ENCODE results near the gene TCF4.

Gene TCF4

GRCh38 chr18:55585065-55585919, 2.7 kb downstream of the TCF4 start:
- no peak for DNase-seq

GRCh38 chr18:55584201-55584600, 3.8 kb downstream of the TCF4 start:
- no peak for DNase-seq

DNA sequence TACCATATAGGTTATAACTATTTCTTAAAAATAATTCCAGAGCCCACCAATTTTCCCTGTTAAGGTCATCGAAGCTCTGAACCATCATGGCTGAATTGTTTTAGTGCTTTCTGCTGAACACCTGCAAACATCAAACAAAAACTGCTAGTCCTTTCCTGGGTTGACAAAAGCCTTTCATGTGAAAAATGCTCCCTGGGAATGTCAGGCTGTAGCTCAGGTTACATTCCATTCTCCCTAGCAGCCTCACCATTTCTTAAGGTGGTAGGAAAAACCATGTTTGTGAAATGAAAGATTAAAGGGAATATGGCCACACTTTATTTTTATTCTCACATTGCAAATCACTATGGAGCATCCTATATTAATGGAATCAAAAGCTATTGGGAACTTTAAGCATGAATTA, 5.7 kb downstream of the TCF4 start:
- DNase-seq, result no peak

GRCh38 chr18:55579501-55580270, 8.3 kb downstream of the TCF4 start:
- DNase-seq, result no peak

DNA sequence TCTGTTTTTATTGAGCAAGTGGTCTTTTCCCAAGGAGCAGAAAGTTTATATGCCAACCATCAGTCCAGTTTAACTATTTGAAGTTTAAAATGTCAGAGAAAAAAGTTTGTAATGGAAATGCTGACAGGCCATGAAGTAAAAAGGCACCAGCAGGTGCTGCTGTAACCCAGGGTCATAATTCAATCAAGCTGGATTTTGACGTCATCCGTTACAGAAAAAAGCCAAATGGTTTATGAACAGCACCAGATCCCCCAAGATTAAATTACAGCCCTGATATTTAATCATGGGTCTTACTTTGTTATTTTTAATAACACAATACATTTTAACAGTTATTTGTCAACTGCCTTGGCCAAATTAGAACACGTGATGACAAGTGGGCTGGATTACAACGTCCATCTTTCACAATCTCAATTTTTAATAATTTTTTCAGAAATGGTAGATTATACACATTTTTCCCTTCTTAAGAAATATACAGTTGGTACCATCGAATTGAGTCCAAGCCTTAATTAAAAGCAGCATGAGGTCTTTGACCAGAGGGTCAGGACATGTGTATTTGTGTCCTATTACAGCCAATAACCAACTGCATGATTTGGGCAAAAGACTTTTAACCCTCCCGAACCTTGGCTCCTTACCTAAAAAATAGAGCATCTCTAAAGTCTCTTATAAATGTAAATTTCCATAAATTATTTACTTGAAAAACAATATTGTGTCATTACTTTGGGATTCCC, 10.0 kb downstream of the TCF4 start:
- no peak for DNase-seq

DNA sequence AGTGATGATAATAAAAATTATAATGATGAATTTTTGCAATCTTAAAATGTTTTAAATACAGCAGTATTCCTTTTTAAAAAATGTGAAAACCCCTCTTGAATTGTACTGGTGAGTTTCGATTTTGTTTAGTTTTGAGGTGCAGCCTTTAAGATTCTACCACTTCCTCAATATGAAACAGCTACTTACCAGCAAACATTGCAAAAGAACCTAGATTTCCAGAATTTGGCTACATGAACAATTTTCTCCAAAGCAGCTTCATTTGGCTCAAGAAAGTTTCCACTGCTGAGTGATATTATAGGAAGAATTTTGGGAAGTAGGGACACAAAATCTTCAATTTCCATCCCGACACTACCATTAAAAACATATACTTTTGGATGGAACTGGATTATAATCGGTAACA, 12.0 kb downstream of the TCF4 start:
- DNase-seq, result peak; percentile 21 to 27

DNA sequence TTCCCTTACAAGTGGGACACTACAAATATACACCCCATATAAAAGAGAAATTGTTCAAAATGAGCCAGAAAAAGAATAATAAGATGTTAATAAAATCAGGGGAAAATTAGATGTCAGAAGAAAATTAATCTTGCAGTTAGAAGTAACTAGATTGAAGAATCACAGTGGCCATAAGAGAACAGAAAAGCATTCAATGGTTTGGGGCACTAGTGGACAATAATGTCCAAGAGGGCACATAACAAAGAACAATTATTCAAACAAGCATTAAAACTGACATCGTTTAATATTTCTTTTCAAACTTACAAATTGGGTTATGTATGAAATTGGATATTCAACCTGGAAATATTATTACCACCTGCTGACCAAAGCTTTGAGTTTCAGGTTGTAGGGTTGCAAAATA, 12.9 kb downstream of the TCF4 start:
- no peak for DNase-seq

DNA sequence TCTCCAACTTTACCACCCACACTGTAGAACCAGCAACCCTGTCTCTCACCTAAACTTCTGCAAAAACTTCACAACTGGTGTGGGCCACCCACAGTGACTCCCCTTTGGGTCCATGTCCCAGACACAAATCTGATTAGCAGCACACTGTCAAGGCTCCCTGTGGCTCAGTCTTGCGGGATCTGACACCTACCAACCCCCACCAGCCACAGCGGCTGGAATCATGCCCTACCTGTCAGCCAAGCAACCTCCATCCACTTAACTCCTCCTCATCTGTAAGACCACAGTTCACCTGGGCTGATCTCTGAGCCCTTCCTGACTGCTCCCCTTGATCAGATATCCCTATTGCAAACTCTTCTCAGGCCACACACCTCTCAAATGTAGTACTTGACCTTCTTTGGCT, 14.6 kb downstream of the TCF4 start:
- no peak for DNase-seq

GRCh38 chr18:55570966-55571365, 17.0 kb downstream of the TCF4 start:
- DNase-seq, result no peak

DNA sequence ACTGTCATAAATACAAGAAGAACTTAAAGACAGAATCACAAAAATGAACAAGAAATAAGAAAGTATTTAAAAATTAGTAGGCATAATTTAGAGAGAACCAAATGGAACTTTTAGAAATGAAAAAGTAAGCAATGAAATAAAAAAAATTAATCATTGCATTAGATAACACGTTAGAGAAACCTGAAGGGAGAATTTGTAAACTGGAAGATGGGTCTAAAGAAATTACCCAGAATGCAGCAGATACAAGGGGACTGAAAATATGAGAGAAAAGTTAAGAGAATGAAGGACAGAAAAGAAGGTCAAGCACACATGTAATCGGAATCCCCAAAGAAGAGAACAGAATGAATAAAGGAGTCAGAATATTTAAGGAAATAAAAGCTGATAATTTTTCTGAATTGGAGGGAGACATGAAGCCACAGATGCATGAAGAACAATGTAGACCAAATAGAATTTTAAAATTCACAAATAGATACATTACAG, 21.5 kb downstream of the TCF4 start:
- no peak for DNase-seq

- no peak for DNase-seq
Measured at GRCh38 chr18:55559739-55560138, 28.3 kb downstream of the TCF4 start.

DNA sequence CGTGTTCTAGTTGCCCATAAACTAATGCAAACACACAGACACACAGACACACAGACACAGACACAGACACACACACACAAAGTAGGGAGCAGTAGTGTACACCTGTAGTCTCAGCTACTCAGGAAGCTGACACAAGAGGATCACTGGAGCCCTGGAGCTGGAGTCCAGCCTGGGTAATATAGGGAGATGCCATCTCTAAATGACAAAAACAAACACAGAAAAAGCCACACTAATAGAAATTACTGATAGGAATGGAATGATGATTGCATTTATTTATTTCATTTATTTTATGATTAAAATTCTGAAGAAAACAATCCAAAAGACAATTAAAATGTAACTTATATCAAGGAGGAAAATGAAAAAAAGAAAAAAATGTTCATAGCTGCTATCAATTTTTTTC, 30.8 kb downstream of the TCF4 start:
- DNase-seq, result no peak

- no peak for DNase-seq
Measured at GRCh38 chr18:55555395-55556027, 32.5 kb downstream of the TCF4 start.

DNA sequence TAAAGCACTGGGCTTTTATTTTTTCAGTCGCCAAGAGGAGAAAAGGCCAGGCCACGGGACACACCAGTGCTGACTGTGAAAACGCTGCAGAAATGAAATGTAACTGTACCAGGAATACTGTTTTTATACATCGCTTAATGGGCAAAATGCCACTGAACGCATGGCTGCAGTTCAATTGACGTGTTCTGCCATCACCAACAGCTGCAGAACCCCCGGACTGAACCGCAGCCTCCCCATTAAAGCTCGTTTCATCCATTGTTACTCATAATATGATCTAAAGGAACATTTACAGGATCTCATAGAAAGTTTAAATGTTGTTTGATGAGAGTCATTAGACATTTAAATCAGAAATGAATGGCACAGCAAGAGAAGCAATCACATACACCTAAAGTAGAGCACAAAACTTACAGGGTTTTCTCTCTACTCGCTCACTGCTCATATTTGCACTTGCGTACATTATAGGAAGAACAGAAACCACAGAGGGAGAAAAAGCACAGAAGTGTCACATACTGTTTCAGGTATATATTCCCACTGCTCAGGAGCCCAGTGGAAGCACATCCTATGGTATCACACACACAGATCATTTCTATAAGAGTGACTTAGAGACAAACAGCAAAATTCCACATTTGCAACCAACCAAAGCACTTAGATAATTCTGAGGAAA, 35.3 kb downstream of the TCF4 start:
- DNase-seq, result no peak

DNA sequence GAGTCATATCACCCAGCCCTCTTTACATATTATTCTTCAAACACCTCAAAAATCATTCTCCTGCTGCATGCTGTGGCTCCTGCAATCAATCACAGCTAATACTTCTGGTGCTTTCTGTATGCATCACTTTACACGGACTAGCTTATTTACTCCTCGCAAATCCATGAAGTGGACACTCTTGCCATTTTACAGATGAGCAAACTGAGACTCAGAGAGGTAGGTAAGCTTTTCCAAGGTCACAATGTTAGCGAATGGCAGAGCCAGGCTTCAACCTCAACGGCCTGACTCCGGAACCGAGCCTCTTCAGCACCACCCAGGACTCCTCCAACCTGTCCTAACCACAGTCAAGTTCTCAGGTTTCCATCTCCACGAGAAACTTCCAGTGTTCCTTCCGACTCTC, 36.8 kb downstream of the TCF4 start:
- no peak for DNase-seq

DNA sequence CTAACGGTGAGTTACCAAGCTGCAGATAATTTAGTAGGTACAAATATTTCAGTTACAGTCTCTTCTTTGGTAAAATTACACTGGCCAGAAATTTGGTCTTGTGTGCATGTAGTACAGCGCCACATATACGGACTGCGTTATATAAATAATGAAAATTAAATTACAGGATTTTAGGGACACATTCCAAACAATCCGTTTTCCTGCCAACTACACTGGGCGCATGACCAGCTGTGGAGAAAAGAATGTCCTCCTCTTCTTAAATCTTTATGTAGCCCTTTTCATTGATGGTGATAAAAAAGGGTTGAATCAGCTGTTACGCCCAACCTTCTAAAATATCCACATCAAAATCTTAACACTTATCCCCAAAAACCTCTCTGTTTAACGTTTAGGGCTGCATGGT, 37.5 kb downstream of the TCF4 start:
- no peak for DNase-seq

GRCh38 chr18:55549474-55550104, 38.4 kb downstream of the TCF4 start:
- no peak for DNase-seq

DNA sequence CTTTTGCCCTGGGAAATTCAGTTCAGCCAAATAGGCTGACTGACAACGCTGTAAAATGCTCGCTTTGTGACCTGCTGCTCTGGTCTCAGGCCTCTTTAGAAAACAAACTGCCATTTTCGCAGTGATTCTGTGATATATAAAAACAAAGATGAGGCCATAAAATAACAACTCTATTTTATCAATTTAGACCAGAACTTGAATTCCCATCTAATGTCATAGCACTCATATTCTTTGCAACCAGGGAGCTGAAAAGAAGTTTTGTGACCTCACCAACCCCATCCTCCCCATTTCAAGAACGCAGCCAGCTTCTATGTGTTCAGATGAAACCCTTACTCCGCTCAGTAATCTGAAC, 40.3 kb downstream of the TCF4 start:
- DNase-seq, result no peak

DNA sequence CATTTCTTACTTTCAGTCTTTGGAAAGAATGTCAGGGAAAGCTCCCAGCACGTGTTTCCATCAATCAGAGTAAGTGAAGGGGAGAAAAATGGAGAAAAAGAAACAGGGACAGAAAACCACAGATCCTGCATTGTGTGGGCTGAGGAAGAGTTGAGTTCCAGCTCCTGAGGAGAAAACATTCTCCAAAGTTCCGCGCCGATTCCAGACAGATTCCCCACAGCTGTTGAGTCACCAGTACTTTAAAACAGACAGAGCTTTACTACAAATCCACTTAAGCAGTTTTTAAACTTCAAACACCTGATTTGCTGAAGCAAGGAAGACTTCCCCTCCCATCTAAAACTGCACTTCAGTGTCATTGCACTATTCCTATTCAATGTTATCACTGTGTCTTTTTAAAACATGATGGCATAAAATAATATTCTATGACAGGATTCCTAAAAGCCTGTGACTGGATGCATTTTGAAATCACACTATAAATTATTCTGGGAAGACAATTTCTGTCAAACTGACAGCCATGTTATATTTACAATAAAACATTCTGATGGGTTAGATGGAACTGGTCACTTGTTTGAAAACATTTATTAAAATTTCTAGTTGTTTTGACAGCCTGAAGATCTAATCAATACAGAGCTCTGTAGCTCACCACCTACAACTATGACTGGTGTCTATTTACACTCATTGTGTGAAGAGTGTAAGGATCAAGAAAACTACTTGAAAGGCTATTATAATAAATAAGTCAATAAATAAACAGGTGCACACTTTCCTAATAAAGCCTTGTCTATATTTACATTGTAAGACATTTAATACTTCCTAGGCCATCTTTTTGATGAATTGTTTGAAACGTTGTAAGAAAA, 40.9 kb downstream of the TCF4 start:
- no peak for DNase-seq

DNA sequence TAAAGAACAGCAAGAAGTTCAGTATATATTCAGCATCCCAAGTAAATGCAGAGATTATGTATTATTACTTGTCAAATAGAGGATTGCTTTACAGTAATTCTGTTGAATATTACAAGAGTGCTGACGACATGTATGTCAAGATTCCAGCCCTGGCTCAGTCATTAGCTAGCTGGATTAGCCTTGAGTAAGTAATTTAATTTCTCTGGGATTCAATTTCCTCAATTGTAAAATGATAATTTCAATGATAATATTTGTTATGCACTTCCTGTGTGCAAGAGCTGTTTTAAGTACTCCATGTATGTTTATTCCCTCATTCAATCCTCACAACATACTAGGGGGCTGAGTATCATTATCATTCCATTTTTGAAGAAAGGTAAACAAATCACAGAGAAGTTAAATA, 44.0 kb downstream of the TCF4 start:
- DNase-seq, result no peak

DNA sequence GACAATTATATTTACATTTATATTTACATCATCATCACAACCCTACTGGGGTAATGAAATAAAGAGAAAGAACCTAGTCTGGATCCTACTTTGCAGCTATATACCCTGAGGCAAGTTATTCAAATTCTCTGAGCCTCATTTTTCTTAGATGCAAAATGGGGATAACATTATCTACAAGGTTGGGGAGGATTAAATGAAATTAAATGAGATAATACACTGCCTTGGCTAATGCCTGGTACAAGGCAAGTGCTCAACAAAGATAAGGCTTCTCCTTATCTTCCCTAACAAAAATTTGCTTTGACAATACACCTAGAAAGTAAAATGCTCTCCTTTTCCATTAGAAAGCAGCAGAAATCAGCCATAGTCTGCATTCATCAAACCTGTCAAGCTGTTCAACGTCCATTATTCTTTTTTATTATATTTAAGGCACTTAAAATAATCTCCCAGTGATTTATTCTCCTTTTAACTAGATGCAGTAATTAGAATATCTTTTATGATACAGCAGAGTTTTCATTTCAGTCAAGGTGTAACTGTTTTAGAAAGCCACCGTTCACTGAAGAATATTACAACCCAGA, 44.8 kb downstream of the TCF4 start:
- DNase-seq, result no peak

All from inflammatory macrophage treated with lipopolysaccharide for 1 hour (primary cell).